H9 (cell line): ENCODE results near the gene FHIT. TPM values are rescaled to one million over a fixed set of nuclear protein-coding genes. Genes with fewer than 3 reads are reported as not detected.

Experiments
- DNase-seq: peaks from one replicate; pipeline ENCODE4 v3.0.0-alpha.2; 2017
- H2AFZ ChIP-seq: one replicate; pipeline ENCODE4 v1.6.1; 2013; ENCODE audit warnings: mild to moderate bottlenecking, low read length, control low read depth, moderate library complexity
- H2AK5ac ChIP-seq: 2 replicates; pipeline ENCODE4 v1.6.1; 2013; ENCODE audit warnings: low read length, control low read depth, mixed read lengths; ENCODE audit not compliant: insufficient read length
- H2BK120ac ChIP-seq: one replicate; pipeline ENCODE4 v1.6.1; 2013; ENCODE audit warnings: low read depth, mild to moderate bottlenecking, low read length, control low read depth, inconsistent platforms; ENCODE audit not compliant: poor library complexity, severe bottlenecking
- H2BK12ac ChIP-seq: 2 replicates; pipeline ENCODE4 v1.6.1; 2013; ENCODE audit warnings: low read length, control low read depth, mixed read lengths, low read depth; ENCODE audit not compliant: insufficient read length
- H2BK15ac ChIP-seq: 2 replicates; pipeline ENCODE4 v1.6.1; 2013; ENCODE audit warnings: low read depth, low read length, control low read depth
- H2BK20ac ChIP-seq: one replicate; pipeline ENCODE4 v1.6.1; 2013; ENCODE audit warnings: low read depth, mild to moderate bottlenecking, low read length, control low read depth, inconsistent platforms; ENCODE audit not compliant: poor library complexity, severe bottlenecking
- H2BK5ac ChIP-seq: 2 replicates; pipeline ENCODE4 v1.6.1; 2013; ENCODE audit warnings: low read length, control low read depth, mixed read lengths; ENCODE audit not compliant: insufficient read length
- H3K14ac ChIP-seq: 2 replicates; pipeline ENCODE4 v1.6.1; 2013; ENCODE audit warnings: low read length, control low read depth; ENCODE audit not compliant: insufficient read depth
- H3K18ac ChIP-seq: 2 replicates; pipeline ENCODE4 v1.6.1; 2013; ENCODE audit warnings: low read depth, mild to moderate bottlenecking, mixed read lengths, low read length, control low read depth; ENCODE audit not compliant: insufficient read length
- H3K23ac ChIP-seq: 2 replicates; pipeline ENCODE4 v1.6.1; 2013; ENCODE audit warnings: low read length, control low read depth, mixed read lengths, low read depth; ENCODE audit not compliant: insufficient read length
- H3K23me2 ChIP-seq: 2 replicates; pipeline ENCODE4 v1.6.1; 2013; ENCODE audit warnings: low read depth, mild to moderate bottlenecking, mixed read lengths, low read length, control low read depth; ENCODE audit not compliant: insufficient read length, poor library complexity, severe bottlenecking
- H3K27ac ChIP-seq: 2 replicates; pipeline ENCODE4 v1.5.1; 2013; ENCODE audit warnings: low read length, control low read depth, mixed read lengths, low read depth; ENCODE audit not compliant: insufficient read length
- H3K27me3 ChIP-seq: 2 replicates; pipeline ENCODE4 v1.6.1; 2013; ENCODE audit warnings: low read length, control low read depth, inconsistent platforms; ENCODE audit not compliant: insufficient read depth
- H3K4ac ChIP-seq: 2 replicates; pipeline ENCODE4 v1.6.1; 2013; ENCODE audit warnings: low read depth, mild to moderate bottlenecking, control low read depth, inconsistent platforms, low read length, moderate library complexity
- H3K4me1 ChIP-seq: 2 replicates; pipeline ENCODE4 v1.6.1; 2013; ENCODE audit warnings: low read length, control low read depth, inconsistent platforms; ENCODE audit not compliant: insufficient read depth
- H3K4me2 ChIP-seq: 2 replicates; pipeline ENCODE4 v1.6.1; 2013; ENCODE audit warnings: low read length, control low read depth, mixed read lengths; ENCODE audit not compliant: insufficient read length, insufficient read depth
- H3K56ac ChIP-seq: 2 replicates; pipeline ENCODE4 v1.6.1; 2013; ENCODE audit warnings: low read depth, mild to moderate bottlenecking, mixed read lengths, low read length, control low read depth; ENCODE audit not compliant: insufficient read length
- H3K79me1 ChIP-seq: 2 replicates; pipeline ENCODE4 v1.6.1; 2013; ENCODE audit warnings: low read depth, mild to moderate bottlenecking, moderate library complexity, low read length, control low read depth, inconsistent platforms; ENCODE audit not compliant: insufficient read depth, poor library complexity, severe bottlenecking
- H3K79me2 ChIP-seq: 2 replicates; pipeline ENCODE4 v1.6.1; 2013; ENCODE audit warnings: low read length, control low read depth, inconsistent platforms; ENCODE audit not compliant: insufficient read depth
- H3K9ac ChIP-seq: 2 replicates; pipeline ENCODE4 v1.6.1; 2013; ENCODE audit warnings: low read length, control low read depth, mixed read lengths; ENCODE audit not compliant: insufficient read length; ENCODE audit errors: extremely low read depth
- H3K9me3 ChIP-seq: one replicate; pipeline ENCODE4 v1.6.1; 2013; ENCODE audit warnings: low read depth, low read length, inconsistent platforms; ENCODE audit not compliant: control insufficient read depth
- H3T11ph ChIP-seq: one replicate; pipeline ENCODE4 v1.6.1; 2013; ENCODE audit warnings: mild to moderate bottlenecking, low read length, control low read depth, inconsistent platforms
- H4K20me1 ChIP-seq: one replicate; pipeline ENCODE4 v1.6.1; 2013; ENCODE audit not compliant: control insufficient read depth, insufficient read length, insufficient read depth
- H4K5ac ChIP-seq: 2 replicates; pipeline ENCODE4 v1.6.1; 2013; ENCODE audit warnings: low read depth, mild to moderate bottlenecking, mixed read lengths, low read length, control low read depth; ENCODE audit not compliant: insufficient read length
- H4K8ac ChIP-seq: replicated peaks from 2 replicates; pipeline ENCODE4 v1.6.1; 2013; ENCODE audit warnings: low read length, control low read depth, mixed read lengths, low read depth; ENCODE audit not compliant: insufficient read length
- H4K91ac ChIP-seq: 2 replicates; pipeline ENCODE4 v1.6.1; 2013; ENCODE audit warnings: low read depth, mild to moderate bottlenecking, moderate library complexity, mixed read lengths, low read length, control low read depth; ENCODE audit not compliant: insufficient read length
- H3K27ac Mint-ChIP-seq, 3 experiments: 2 replicates in 2 of 3; 3 replicates in 1 of 3; pipeline ENCODE4 v1.8.0; 2020 to 2021; ENCODE audit warnings: mixed read lengths in 3 of 3, mild to moderate bottlenecking in 1 of 3, moderate library complexity in 1 of 3
- H3K27me3 Mint-ChIP-seq: 2 replicates; pipeline ENCODE4 v1.8.0; 2021; ENCODE audit warnings: low read depth, mild to moderate bottlenecking, moderate library complexity, mixed read lengths
- H3K36me3 Mint-ChIP-seq, 3 experiments: 2 replicates in 2 of 3; 3 replicates in 1 of 3; pipeline ENCODE4 v1.8.0; 2020 to 2021; ENCODE audit warnings: low read depth in 3 of 3, mixed read lengths in 3 of 3; ENCODE audit not compliant: insufficient read depth in 1 of 3
- H3K4me1 Mint-ChIP-seq, 2 experiments: 2 replicates each; pipeline ENCODE4 v1.8.0; 2020; ENCODE audit warnings: mixed read lengths in 2 of 2
- H3K4me3 Mint-ChIP-seq, 2 experiments: 2 replicates in 1 of 2; 3 replicates in 1 of 2; pipeline ENCODE4 v1.8.0; 2020 to 2021; ENCODE audit warnings: mild to moderate bottlenecking in 2 of 2, mixed read lengths in 2 of 2, moderate library complexity in 1 of 2
- H3K9me3 Mint-ChIP-seq, 2 experiments: 2 replicates in 1 of 2; 3 replicates in 1 of 2; pipeline ENCODE4 v1.8.0; 2020; ENCODE audit warnings: mild to moderate bottlenecking in 2 of 2, mixed read lengths in 2 of 2, moderate library complexity in 1 of 2
- CTCF ChIP-seq: fragments of 200-600 bp; sonication (generic); conservative IDR thresholded peaks from 3 replicates; pipeline ENCODE4 v1.8.0; 2021; ENCODE audit warnings: antibody characterized with exemption, mild to moderate bottlenecking
- WGBS: extraction: QIAGEN DNeasy Blood & Tissue Kit; methylation state at CpG from one replicate; pipeline ENCODE4 v1.1.7; 2013; ENCODE audit warnings: missing lambda C conversion rate, low lambda C conversion rate, mixed read lengths; ENCODE audit not compliant: insufficient read length; ENCODE audit errors: extremely low coverage; 5-methylcytosine and 5-hydroxymethylcytosine counted together
- total RNA-seq: library from RNA; stranded (reverse); gene quantifications from 2 replicates; pipeline ENCODE4 v1.2.1, GENCODE V29; 2021

FHIT gene
- total RNA-seq, 1 experiment from 2014 or later = 3.0 TPM

- Histone ChIP-seq H3K14ac (no peak overlapping the region), H3K4me2 (no peak overlapping the region), H3K23me2 (no peaks in the 10 kb centered on the region), H3K9me3 (no peaks in the 10 kb centered on the region), H3K79me2 (no peaks in the 10 kb centered on the region), H4K8ac (no peak overlapping the region), H2BK15ac (no peak overlapping the region), H2BK120ac (no peak overlapping the region), H2BK5ac (no peak overlapping the region), H2AK5ac (no peak overlapping the region), H3K4me1 (no peaks in the 10 kb centered on the region; the same call in 1 of the 2 replicates), H4K20me1 (no peaks in the 10 kb centered on the region), H3K27ac (no peak overlapping the region), H2AFZ (no peak overlapping the region), H3K4ac (no peak overlapping the region), H3K27me3 (no peaks in the 10 kb centered on the region), H3K9ac (no peak overlapping the region), H3T11ph (no peak overlapping the region), H2BK20ac (no peak overlapping the region), H3K56ac (no peak overlapping the region), H4K91ac (no peak overlapping the region), H3K79me1 (no peaks in the 10 kb centered on the region), H4K5ac (no peak overlapping the region), H3K18ac (no peak overlapping the region), H2BK12ac (no peak overlapping the region), H3K23ac (no peak overlapping the region)
- peaks cover 5 to 8% of the 10 kb centered on the region in 2 experiments; a peak in 4 of 5 replicates for H3K9me3 Mint-ChIP-seq
- WGBS = no CpG with 5 or more reads among the region's 2 CpGs
- DNase-seq = no peak
- H3K36me3 Mint-ChIP-seq = peaks cover 2 to 8% (median 7%) of the 10 kb centered on the region in 3 experiments; a peak in 5 of 7 replicates
- H3K4me1 Mint-ChIP-seq = peaks cover 53 to 60% of the 10 kb centered on the region in 2 experiments
- no peak overlapping the region for H3K4me3 Mint-ChIP-seq
- no peak for TF ChIP-seq CTCF
- H3K27ac Mint-ChIP-seq = no peak overlapping the region; a peak in 2 of 7 replicates
- peaks cover 15% of the 10 kb centered on the region for H3K27me3 Mint-ChIP-seq
Measured at GRCh38 chr3:60571511-60571910, 679.7 kb downstream of the FHIT start.
